ENCODE data around the gene FLII.
"Not testable (repeated sequence)": the region's sequence is repeated elsewhere in the genome, so short reads cannot be mapped to it uniquely, and the experiment has no call there.

Gene FLII

DNA sequence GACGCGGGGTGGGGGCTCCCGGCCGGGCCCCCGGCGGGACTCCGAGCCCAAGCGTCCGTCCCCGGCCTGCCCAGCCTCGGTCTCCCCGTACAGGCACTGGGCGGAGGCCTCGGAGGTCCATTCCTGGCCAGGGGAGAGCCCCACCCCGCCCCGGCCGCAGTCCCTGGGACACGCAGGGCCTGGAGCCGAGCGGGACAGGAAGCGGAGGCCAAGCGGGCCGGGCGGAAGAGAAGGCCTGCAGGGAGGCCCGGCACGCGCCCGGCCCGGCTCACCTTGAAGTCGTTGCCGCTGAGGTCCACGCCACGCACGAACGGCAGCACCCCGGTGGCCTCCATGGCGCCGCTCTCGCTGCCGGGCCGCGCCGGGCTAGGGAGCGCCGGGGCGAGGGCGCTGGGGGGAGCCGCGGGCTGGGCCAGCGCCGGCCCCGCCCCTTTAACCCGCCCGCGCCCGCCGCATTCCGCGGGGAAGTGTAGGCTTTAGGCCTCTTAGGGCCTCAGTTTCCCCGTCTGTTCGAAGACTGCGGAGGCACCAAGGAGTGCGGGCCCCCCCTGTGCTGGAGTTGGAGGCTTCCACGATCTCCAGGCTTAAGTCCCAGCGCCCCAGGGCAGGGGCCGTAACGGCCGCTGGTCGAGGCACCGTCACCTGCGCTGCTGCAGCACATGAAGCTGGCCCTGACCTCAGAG is at the start of gene FLII:
TSS of gene FLII (minus strand) at position 383 of the 683 bp plus-strand sequence. CDS start at position 335, 48 bp downstream.
- DNase-seq (ENCODE audit: low read depth) = no peak

DNA sequence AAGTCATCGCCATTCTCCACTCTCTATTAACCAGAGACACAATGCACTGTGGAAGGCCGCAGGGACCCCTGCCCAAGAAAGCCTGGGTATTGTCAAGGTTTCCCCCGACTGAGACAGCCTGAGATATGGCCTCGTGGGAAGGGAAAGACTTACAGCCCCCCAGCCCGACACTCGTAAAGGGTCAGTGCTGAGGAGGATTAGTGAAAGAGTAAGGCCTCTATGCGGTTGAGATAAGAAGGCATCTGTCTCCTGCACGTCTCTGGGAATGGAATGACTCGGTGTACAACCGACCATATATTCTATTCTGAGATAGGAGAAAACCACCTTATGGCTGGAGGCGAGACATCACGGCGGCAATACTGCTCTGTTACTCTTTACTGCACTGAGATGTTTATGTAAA is 44.7 kb upstream of the FLII start:
- DNase-seq (ENCODE audit: low read depth) = not testable (repeated sequence)

DNA sequence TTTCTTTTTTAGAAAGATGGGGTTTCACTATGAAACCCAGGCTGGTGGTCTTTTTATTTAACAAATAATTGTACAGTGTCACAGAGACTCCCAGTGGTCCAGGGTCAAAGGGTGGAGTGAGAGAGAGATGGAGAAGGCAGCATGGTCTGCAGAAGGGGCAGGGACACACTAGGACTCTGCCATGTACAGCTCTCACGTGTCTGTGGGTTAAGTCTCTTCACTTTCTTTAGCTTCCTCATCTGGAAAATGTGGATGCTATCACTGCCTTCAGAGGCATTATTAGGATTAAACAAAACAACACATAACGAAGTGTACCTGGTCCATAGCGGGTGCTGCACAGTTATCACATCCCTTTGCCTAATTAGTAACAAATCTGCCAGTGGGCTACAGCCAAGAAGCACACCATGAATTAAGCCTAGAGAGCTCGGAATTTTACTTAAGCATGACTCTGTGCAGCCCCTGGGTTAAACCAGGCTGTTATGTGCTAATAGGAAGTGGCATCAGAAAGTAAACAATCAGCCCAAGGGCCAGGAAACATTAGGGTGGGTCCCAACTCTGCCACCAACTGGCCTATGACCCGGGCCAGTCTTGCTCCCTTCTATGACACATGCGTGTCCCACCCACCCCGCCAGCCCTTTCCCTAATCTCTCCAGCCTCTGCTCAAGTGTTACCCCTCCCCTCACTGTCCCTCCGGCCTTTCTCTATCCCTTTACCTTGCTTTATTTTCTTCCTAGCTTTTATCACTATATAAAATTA is 42.4 kb upstream of the FLII start:
- no peak for DNase-seq (ENCODE audit: low read depth)

DNA sequence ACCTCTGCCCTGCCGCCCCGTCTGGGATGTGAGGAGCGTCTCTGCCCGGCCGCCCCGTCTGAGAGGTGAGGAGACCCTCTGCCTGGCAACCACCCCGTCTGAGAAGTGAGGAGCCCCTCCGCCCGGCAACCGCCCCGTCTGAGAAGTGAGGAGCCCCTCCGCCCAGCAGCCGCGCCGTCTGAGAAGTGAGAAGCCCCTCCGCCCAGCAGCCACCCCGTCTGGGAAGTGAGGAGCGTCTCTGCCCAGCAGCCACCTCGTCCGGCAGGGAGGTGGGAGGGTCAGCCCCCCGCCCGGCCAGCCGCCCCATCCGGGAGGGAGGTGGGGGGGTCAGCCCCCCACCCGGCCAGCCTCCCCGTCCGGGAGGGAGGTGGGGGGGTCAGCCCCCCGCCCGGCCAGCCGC is 39.5 kb upstream of the FLII start:
- not testable (repeated sequence) for DNase-seq (ENCODE audit: low read depth)

DNA sequence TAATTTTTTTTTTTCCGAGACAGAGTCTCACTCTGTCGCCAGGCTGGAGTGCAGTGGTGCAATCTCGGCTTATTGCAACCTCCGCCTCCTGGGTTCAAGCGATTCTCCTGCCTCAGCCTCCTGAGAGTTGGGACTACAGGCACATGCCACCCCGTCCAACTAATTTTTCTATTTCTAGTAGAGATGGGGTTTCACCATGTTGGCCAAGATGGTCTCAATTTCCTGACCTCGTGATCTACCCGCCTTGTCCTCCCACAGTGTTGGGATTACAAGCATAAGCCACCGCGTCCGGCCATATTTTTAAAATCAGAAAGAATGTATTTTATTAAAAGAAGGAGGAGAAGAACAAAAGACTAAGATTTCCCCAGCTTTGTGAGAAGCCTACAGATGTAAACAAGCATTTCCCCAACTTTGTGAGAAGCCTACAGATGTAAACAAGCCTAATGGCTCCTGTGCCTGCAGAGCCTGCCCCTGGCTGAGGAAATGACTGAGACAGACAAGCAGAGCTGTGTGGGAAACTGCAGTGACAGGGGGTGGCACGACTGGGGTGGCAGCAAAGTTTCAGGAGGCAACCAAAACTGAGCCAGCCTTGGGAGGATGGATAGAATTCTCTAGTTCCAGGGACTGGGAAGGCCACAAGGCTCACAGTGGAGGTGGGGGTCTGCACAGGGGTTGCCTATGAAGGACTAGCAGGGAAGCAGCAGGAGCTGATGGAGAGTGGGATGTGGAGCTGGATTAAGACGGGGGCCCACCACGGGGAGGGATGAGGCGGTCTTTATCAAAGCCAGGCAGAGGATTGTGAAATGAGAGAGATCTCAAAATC is 33.4 kb upstream of the FLII start:
- DNase-seq (ENCODE audit: low read depth) = no peak

DNA sequence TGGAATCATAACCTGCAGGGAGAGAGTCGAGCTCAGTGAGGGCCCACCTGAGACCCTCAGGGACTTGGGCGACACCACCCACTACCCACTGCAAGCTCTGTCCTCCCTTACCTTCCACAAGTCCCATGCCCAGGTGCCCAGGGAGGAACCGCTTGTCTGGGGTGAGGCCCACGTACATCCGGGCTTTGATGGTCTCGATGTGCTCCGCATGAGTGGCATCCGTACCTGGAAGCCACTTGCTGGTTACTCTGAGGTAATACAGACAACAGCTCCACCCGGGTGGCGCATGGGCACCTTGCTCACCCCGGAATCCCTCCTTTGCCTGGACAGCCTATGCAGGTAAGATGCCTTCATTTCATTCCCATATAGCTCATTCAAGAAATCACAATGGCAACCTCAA is 26.8 kb upstream of the FLII start:
- DNase-seq (ENCODE audit: low read depth) = no peak

DNA sequence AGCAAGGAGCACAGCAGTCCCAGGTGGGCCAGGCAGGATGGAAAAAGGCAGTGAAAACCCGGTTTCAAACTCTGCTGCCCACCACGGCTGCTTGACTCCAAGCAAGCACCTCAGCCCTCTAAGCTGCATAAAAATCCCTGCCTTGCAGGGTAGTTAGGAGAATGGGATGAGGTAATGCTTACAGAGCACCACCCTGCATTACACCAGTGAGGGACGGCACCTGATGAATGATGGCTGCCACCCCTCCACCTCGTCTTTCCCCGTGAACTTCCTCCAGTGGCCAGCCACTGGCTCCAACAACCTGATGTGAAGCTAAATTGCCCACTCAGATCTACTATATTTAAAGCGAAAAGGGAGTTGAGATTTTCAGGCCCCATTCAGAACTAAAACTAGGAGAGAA is 23.2 kb upstream of the FLII start:
- DNase-seq (ENCODE audit: low read depth) = no peak

DNA sequence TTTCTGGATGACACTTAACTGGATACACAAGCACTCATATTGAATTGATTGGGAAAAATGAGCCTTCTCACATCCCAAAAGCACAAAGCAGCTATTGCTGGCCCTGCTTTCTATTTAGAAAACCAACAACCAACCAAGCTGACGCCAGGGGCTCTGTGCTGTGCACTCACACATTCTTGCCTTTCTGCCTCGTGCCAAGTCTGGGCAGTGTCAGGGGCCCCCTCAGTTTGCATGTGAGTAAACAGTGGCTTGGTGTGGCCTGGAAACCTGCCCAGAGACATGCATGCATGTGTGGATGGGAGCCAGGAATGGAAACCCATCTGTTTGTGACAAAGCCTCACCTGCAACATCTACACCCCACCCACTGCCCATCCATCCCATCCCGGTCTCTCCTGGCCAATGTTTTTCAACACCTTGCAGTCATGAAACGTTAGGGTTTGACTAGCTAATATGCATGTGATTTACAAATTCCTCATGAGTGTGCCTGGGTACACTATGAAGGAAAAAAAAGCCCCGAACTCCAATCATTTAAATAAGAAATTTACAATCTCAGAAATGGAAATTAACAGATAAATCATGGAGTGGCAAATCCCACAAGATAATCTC is 22.3 kb upstream of the FLII start:
- no peak for DNase-seq (ENCODE audit: low read depth)

DNA sequence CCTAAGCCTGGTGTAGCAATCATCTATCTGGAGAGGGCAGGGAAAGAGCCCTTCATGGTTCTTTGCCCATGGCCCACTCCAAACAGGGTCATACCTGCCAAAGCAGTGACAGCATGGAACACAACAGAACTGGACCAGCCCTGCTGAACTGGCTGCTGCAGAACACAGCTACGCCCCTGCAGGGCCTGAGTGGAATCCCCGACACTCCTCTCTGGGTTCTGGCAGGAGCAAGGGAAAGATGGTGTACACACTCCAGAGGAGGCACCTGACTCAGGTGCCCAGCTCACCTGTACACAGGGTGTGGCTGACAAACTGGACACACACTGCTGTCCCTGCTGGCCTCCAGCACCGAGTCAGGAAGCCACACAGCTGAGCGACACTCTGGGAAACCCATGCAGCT is 21.7 kb upstream of the FLII start:
- no peak for DNase-seq (ENCODE audit: low read depth)

DNA sequence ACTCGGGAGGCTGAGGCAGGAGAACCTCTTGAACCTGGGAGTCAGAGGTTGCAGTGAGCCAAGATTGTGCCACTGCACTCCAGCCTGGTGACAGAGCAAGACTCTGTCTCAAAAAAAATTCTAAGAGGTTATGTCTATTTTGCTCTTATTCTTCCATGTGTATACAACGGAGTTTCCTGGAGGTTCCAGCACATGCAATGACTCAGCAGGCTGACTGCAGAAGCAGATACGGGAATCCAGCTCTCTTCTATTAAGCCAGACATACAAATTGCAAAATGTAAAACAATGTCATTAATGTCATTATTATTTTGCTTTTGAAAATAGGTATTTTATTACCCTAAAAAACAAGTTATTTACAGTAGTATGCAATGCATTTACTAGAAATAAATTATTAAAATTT is 20.3 kb upstream of the FLII start:
- no peak for DNase-seq (ENCODE audit: low read depth)

DNA sequence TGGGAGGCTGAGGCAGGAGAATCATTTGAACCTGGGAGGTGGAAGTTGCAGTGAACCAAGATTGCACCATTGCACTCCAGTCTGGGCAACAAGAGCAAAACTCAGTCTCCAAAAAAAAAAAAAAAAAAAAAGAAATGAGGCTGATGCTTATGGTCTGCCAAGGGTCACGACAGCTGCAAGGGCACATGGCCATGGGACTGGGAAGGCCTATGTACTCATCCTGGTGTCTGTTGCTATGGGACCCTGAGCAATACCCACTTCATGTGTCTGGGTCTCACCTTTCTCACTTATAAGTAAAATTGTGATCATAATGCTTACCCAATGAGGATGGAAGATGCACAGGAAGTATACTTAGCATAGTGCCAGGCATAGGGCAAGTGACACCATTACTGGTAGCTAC is 18.5 kb upstream of the FLII start:
- DNase-seq (ENCODE audit: low read depth) = no peak

DNA sequence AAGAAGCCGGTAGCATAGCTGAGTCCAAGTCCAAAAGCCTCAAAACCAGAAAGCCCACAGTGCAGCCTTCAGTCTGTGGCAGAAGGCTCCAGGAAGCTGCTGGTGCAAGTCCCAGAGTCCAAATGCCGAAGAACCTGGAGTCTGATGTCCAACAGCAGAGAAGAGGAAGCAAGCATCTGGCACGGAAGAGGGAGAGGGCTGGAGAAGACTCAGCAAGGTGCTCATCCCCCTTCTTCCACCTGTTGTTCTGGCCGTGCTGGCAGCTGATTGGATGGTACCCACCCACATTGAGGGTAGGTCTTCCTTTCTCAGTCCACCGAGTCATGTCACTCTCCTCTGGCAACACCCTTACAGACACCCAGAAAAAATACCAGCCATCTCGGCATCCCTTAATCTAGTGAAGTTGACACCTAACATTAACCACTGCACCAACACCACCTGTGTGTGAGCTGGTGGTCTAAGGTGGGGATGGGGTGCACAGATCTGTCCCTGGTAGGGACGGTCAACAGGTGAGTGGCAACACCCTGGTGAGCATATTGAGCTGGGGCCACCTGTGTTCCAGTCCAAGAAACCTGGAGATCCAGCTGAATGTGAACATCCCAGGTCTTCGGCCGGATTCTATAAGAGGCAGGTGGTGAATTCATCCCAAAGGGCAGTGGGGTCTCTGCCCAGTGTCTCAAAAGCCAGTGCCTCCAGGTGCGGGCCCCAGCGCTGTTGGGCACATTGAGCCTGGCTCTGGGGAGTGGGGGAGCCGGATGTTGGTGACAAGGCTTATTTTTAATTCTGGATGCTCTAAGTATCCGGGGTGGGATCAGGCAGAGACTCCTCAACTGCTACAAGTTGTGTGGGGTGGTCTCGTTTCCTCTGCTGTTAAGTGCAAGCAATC is 11.8 kb upstream of the FLII start:
- no peak for DNase-seq (ENCODE audit: low read depth)

DNA sequence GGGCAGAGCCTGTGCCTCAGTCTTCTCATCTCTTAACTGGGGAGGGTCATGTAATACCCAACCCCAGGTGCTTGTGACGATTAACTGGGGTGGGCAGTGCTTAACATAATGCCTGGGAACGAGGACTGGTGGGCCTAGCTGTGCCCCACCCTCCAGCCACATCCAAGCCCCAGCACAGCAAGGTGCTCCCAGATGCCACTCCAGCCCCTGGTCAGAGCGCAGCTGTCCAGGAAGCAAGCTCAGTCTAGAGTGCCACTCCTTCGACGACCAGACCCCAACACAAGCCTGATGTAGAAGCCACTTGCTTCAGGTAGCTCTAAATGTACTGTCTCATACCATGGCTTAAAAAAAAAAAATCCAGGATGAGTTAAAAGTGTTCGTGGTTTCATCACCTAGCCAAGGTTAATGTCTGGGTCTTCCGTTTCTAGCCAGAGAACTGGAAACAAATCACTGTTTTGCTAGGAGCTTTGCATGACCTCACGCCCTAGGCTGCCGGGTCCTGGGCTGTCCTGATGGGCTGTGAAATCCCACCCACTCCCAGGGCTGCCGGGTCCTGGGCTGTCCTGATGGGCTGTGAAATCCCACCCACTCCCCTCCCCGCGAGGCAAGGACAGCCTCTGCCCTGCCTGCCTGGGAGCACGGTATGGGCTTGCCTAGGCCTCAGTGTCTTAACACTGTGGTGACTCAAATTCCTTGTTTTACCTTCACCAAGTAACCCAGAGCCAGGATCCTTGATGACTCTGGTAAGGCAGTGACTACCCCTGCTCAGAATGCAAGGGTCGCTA is 9.6 kb upstream of the FLII start:
- DNase-seq (ENCODE audit: low read depth) = no peak

DNA sequence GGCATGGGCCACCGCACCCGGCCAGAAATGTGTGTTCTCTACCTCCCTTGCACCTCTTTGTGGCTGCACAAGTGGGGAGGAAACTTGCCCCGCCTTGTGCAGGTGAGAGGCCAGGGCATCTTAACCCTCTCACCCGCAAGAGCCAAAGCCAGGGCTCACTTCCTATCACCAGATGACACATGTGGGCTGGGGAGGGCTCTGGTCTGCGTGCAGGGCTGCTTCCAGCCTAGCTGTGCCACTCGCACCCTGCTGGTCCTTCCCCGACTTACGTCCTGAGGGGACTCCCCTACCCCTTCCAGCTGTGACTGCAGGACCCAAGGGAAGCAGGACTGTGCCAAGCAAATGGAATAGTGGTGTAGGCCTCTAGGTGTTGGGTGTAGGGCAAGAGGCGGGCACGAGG is 8.8 kb upstream of the FLII start:
- no peak for DNase-seq (ENCODE audit: low read depth)

DNA sequence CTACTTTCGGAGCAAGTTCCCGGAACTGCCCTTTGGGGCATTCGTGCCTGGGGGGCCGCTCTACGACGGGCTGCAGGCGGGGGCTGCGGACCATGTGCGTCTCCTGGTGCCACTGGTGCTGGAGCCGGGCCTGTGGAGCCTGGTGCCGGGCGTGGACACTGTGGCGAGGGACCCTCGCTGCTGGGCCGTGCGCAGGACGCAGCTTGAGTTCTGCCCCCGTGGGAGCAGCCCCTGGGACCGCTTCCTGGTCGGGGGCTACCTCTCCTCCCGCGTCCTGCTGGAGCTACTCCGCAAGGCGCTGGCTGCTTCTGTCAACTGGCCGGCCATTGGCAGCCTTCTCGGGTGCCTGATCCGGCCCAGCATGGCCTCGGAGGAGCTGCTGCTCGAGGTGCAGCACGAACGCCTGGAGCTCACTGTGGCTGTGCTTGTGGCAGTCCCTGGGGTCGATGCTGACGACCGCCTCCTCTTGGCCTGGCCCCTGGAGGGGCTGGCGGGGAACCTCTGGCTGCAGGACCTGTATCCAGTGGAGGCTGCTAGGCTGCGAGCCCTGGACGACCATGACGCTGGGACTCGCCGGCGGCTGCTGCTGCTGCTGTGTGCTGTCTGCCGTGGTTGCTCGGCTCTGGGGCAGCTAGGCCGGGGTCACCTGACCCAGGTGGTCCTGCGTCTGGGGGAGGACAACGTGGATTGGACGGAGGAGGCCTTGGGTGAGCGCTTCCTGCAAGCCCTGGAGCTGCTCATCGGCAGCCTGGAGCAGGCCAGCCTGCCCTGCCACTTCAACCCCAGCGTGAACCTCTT is 5.5 kb upstream of the FLII start:
- no peak for DNase-seq (ENCODE audit: low read depth)

DNA sequence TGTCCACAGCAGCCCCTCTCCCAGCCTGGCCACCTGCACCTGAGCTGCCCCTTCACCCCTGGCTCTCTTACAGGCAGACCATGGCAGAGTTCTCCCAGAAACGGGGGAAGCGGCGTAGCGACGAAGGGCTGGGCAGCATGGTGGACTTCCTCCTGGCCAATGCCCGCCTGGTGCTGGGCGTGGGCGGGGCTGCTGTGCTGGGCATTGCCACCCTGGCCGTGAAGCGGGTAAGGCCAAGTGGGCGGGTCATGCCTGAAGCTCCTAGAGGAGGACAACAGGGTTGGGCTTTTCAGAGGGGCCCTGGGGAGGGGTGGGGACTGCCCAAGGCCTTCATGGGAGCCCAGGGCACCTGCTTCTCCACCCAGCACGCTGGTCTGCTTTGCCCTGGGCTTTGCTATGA is 4.1 kb upstream of the FLII start:
- no peak for DNase-seq (ENCODE audit: low read depth)

DNA sequence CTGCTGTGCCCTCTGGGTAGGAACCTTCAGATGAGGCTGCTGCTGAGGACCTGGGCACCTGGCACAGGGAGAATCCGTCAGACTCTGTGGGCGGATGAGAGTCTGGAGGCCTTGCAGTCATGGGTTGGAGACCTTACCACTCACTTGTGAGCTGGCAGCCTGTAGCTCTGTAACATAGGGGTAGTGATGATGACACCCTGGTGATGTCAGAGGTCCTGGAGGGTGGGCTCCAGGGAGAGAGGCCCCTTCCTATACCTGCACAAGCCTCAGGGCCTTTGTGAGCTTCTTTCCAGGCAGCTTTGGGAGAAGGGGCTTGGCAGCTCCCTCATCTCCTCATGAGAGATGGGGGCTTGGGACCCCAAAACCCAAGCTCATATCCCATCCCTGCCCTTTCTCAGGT is 3.6 kb upstream of the FLII start:
- DNase-seq (ENCODE audit: low read depth) = no peak

DNA sequence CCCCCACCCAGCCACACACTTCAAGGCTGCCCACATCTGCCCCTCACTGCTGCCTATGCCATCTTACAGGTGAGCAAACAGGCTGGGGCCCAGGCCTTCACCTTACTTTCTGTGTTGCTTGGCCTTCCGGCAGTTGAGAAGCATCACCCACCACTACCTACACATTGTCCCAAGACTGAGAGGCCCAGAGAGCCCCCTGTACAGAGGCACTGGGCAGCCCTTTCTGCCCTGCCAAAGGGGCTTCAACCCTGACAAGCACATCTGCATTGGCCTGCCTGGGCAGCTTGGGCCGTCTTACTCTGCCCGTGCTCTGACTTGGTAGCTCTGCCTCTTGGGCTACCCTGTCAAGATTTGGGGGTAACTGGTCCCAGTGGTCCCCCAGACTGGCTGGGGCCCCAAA is 3.1 kb upstream of the FLII start:
- DNase-seq (ENCODE audit: low read depth) = no peak

DNA sequence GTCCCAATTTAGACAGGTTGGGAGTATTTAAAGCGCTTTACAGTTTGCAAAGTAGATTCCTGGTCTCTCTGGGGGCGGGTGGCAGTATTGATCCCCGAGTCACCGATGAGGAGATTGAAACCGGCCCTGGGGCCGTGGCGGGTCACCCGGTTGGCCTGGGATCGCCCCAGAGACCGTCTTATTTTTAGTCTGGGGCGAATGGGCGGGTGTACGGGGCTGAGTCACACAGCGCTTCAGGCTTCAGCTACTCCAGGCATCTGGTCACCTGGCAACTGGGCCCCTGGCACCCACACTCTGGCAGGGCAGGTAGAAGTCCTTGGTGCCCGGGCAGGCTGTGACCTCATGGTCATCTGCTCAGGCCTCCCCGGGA is 2.6 kb upstream of the FLII start:
- DNase-seq (ENCODE audit: low read depth) = no peak

Data from fibroblast of the conjunctiva (primary cell).